B cell (primary cell): ENCODE results near the gene RGS6.

Source experiments
- EZH2 ChIP-seq: IDR thresholded peaks from 2 replicates; pipeline ENCODE4 v1.6.1; 2012; ENCODE audit warnings: borderline replicate concordance, low read depth, mild to moderate bottlenecking, moderate library complexity, low read length; ENCODE audit not compliant: insufficient read depth, poor library complexity, severe bottlenecking
- TF ChIP-seq, protein P1 (sequence below): fragments of 200-600 bp; IDR thresholded peaks from one replicate; pipeline ENCODE4 v1.8.0; 2022; ENCODE audit warnings: antibody characterized with exemption, mild to moderate bottlenecking

GRCh38 chr14:72264716-72265115 lies 332.5 kb downstream of the RGS6 start:
- TF ChIP-seq, protein P1, sequence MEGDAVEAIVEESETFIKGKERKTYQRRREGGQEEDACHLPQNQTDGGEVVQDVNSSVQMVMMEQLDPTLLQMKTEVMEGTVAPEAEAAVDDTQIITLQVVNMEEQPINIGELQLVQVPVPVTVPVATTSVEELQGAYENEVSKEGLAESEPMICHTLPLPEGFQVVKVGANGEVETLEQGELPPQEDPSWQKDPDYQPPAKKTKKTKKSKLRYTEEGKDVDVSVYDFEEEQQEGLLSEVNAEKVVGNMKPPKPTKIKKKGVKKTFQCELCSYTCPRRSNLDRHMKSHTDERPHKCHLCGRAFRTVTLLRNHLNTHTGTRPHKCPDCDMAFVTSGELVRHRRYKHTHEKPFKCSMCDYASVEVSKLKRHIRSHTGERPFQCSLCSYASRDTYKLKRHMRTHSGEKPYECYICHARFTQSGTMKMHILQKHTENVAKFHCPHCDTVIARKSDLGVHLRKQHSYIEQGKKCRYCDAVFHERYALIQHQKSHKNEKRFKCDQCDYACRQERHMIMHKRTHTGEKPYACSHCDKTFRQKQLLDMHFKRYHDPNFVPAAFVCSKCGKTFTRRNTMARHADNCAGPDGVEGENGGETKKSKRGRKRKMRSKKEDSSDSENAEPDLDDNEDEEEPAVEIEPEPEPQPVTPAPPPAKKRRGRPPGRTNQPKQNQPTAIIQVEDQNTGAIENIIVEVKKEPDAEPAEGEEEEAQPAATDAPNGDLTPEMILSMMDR = no peak
- no peak for TF ChIP-seq EZH2
